GOT3 (cell line): ENCODE data around the gene EXPH5.

Experiments
- DNase-seq: peaks from one replicate; lab custom pipeline; 2025; ENCODE audit warnings: mixed read lengths; lab: John Stamatoyannopoulos, UW

EXPH5 gene

GRCh38 chr11:108561535-108561991, 32.0 kb downstream of the EXPH5 start:
- no peak for DNase-seq

- DNase-seq: no peak
Observed at GRCh38 chr11:108559904-108560303, 33.7 kb downstream of the EXPH5 start.

- DNase-seq: no peak
Observed at GRCh38 chr11:108559340-108559739, 34.2 kb downstream of the EXPH5 start.

- DNase-seq: no peak
Observed at GRCh38 chr11:108558222-108558621, 35.3 kb downstream of the EXPH5 start.

- no peak for DNase-seq
Observed at GRCh38 chr11:108556019-108556418, 37.5 kb downstream of the EXPH5 start.

GRCh38 chr11:108551651-108552462, 41.7 kb downstream of the EXPH5 start:
- DNase-seq: no peak

- no peak for DNase-seq
Observed at GRCh38 chr11:108549319-108549885, 44.2 kb downstream of the EXPH5 start.

- no peak for DNase-seq
Observed at GRCh38 chr11:108545909-108546501, 47.6 kb downstream of the EXPH5 start.

GRCh38 chr11:108543316-108543964, 50.1 kb downstream of the EXPH5 start:
- no peak for DNase-seq

- no peak for DNase-seq
Observed at GRCh38 chr11:108541531-108541930, 52.0 kb downstream of the EXPH5 start.

GRCh38 chr11:108538502-108538901, 55.1 kb downstream of the EXPH5 start:
- no peak for DNase-seq

- DNase-seq: no peak
Observed at GRCh38 chr11:108538022-108538424, 55.5 kb downstream of the EXPH5 start.

GRCh38 chr11:108536783-108537182, 56.8 kb downstream of the EXPH5 start:
- no peak for DNase-seq

- DNase-seq: no peak
Observed at GRCh38 chr11:108535384-108535955, 58.1 kb downstream of the EXPH5 start.

- no peak for DNase-seq
Observed at GRCh38 chr11:108534274-108534882, 59.2 kb downstream of the EXPH5 start.

GRCh38 chr11:108530426-108530825, 63.1 kb downstream of the EXPH5 start:
- no peak for DNase-seq

- no peak for DNase-seq
Observed at GRCh38 chr11:108527382-108527781, 66.2 kb downstream of the EXPH5 start.

- no peak for DNase-seq
Observed at GRCh38 chr11:108525161-108525560, 68.4 kb downstream of the EXPH5 start.

- no peak for DNase-seq
Observed at GRCh38 chr11:108524422-108524821, 69.1 kb downstream of the EXPH5 start.

GRCh38 chr11:108522318-108522717, 71.2 kb downstream of the EXPH5 start:
- DNase-seq: no peak

GRCh38 chr11:108518581-108518980, 75.0 kb downstream of the EXPH5 start:
- no peak for DNase-seq

- no peak for DNase-seq
Observed at GRCh38 chr11:108516125-108516524, 77.4 kb downstream of the EXPH5 start.
